ENCODE data around the gene GPR162. TPM values are rescaled to one million over a fixed set of nuclear protein-coding genes. Genes with fewer than 3 reads are reported as not detected.
A peak's percentile ranks its signal among the peaks of the same experiment; 100 is the strongest.

Gene GPR162
- total RNA-seq, 4 donors from 2014 or later: 1.3 to 2.3 (median 1.5) TPM; not detected in 1

DNA sequence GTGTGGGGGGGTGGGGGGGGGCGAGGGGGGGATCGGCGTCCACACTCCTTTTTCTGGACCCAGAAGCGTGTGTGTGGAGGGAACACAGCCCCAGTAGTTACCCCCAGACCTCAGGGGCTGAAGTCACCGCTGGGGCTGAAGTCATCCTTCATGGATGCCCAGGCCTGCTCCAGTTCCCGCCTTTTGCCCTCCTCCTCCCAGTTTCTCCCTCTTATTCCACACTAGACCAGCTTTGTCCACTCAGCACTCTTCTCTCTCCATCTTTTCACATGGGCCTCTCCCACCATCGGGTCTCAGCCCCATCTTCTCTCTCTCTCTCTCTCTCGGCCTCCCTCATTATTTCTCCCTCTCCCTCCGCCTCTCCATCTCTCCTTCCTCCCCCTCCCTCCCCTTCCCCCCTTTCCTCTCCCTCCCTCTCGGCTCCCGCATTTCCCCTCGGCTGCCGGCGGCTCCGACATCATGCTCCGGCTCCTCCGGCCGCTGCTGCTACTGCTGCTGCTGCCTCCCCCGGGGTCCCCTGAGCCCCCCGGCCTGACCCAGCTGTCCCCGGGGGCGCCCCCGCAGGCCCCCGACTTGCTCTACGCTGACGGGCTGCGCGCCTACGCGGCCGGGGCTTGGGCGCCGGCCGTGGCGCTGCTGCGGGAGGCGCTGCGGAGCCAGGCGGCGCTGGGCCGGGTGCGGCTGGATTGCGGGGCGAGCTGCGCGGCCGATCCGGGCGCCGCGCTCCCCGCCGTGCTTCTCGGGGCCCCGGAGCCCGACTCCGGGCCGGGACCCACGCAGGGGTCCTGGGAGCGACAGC is 6.6 kb downstream of the GPR162 start, which contains the start of gene P3H3:
P3H3 (plus strand) TSS at position 426 of the 799 bp plus-strand sequence; CDS start at position 460, 34 bp downstream.
- no peaks in the 10 kb centered on the region for H3K9me3 ChIP-seq
- DNase-seq: no peak
- peaks cover 2 to 48% (median 11%) of the 10 kb centered on the region in 3 donors for H3K4me1 ChIP-seq
- peak within 1 kb of the TSS; percentile 54 to 95 (median 62) for H3K4me3 ChIP-seq
- peak within 1 kb of the TSS; percentile 60 to 88 (median 74) for H3K27ac ChIP-seq
- TF ChIP-seq, protein P1, sequence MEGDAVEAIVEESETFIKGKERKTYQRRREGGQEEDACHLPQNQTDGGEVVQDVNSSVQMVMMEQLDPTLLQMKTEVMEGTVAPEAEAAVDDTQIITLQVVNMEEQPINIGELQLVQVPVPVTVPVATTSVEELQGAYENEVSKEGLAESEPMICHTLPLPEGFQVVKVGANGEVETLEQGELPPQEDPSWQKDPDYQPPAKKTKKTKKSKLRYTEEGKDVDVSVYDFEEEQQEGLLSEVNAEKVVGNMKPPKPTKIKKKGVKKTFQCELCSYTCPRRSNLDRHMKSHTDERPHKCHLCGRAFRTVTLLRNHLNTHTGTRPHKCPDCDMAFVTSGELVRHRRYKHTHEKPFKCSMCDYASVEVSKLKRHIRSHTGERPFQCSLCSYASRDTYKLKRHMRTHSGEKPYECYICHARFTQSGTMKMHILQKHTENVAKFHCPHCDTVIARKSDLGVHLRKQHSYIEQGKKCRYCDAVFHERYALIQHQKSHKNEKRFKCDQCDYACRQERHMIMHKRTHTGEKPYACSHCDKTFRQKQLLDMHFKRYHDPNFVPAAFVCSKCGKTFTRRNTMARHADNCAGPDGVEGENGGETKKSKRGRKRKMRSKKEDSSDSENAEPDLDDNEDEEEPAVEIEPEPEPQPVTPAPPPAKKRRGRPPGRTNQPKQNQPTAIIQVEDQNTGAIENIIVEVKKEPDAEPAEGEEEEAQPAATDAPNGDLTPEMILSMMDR (IDR thresholded peaks at IDR 0.05): peak in 2 of 6 experiments; percentile 5 to 14
- no peak for TF ChIP-seq POLR2A (IDR thresholded peaks at IDR 0.05)
- intact Hi-C loops (cut with DNase I): loop anchor here (5.0 kb wide), 1 partner anchor 91 kb away; no protein-coding TSS in a partner anchor
- H3K27me3 ChIP-seq: peaks cover 0 to 72% (median 5%) of the 10 kb centered on the region in 4 donors
- 2 to 5% methylated on average over 12 to 15 of the region's 60 CpGs for WGBS, 2 donors
- peaks cover 0 to 23% (median 0%) of the 10 kb centered on the region in 3 donors for H3K36me3 ChIP-seq

GRCh38 chr12:6828781-6829535 is 7.3 kb downstream of the GPR162 start:
- DNase-seq: no peak
- TF ChIP-seq POLR2A (IDR thresholded peaks at IDR 0.05): peak in 1 of 4 donors; percentile 49
- TF ChIP-seq, protein P1 (IDR thresholded peaks at IDR 0.05): no peak
- Histone ChIP-seq H3K27me3 (peaks cover 0 to 64% (median under 1%) of the 10 kb centered on the region in 4 donors), H3K9me3 (no peaks in the 10 kb centered on the region), H3K27ac (peak overlapping the region; percentile 60 to 88 (median 74)), H3K36me3 (peaks cover 0 to 31% (median 0%) of the 10 kb centered on the region in 3 donors), H3K4me3 (peak overlapping the region; percentile 54 to 95 (median 62)), H3K4me1 (peaks cover 2 to 48% (median 11%) of the 10 kb centered on the region in 3 donors)
- WGBS, 2 donors: 0% methylated on average over 24 to 26 of the region's 71 CpGs
- intact Hi-C loops (cut with DNase I): loop anchor here (5.0 kb wide), 1 partner anchor 92 kb away; no protein-coding TSS in a partner anchor

- DNase-seq: no peak
- intact Hi-C loops (cut with DNase I): loop anchor here (5.0 kb wide), 1 partner anchor 92 kb away; no protein-coding TSS in a partner anchor
- 72 to 96% methylated on average over 3 to 6 of the region's 19 CpGs for WGBS, 2 donors
- peaks cover 0 to 57% (median 0%) of the 10 kb centered on the region in 4 donors for H3K27me3 ChIP-seq
- peaks cover 2 to 48% (median 11%) of the 10 kb centered on the region in 3 donors for H3K4me1 ChIP-seq
- H3K4me3 ChIP-seq: peak overlapping the region; percentile 54 to 95 (median 62)
- TF ChIP-seq, protein P1 (IDR thresholded peaks at IDR 0.05): no peak
- TF ChIP-seq POLR2A (IDR thresholded peaks at IDR 0.05): no peak
- H3K9me3 ChIP-seq: no peaks in the 10 kb centered on the region
- peaks cover 0 to 37% (median 0%) of the 10 kb centered on the region in 3 donors for H3K36me3 ChIP-seq
- H3K27ac ChIP-seq: peak overlapping the region; percentile 60 to 88 (median 74)
These were observed 8.1 kb downstream of the GPR162 start for GRCh38 chr12:6829536-6830220.

DNA sequence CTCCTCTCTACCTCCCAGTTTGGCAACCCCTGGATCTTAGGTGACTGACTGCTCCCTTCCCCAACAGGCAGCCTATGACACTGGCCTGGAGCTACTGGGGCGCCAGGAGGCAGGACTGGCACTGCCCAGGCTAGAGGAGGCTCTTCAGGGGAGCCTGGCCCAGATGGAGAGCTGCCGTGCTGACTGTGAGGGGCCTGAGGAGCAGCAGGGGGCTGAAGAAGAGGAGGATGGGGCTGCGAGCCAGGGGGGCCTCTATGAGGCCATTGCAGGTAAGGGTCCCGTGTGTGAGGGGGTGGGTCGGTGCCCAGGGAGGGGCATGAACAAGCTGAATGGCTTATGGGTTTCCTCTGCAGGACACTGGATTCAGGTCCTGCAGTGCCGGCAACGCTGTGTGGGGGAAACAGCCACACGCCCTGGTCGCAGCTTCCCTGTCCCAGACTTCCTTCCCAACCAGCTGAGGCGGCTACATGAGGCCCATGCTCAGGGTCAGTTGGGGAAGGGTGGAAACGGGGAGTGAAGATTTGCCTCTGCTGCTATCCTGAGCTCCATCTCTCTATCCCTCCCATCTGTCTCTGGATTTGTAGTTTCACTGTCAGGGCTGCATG is 8.8 kb downstream of the GPR162 start:
- Histone ChIP-seq H3K27me3 (peaks cover 0 to 50% (median 0%) of the 10 kb centered on the region in 4 donors), H3K4me1 (peaks cover 2 to 43% (median 8%) of the 10 kb centered on the region in 3 donors), H3K36me3 (peaks cover 0 to 37% (median 0%) of the 10 kb centered on the region in 3 donors), H3K4me3 (no peak overlapping the region), H3K9me3 (no peaks in the 10 kb centered on the region), H3K27ac (no peak overlapping the region)
- no peak for DNase-seq
- TF ChIP-seq, protein P1 (IDR thresholded peaks at IDR 0.05): no peak
- TF ChIP-seq POLR2A (IDR thresholded peaks at IDR 0.05): no peak
- intact Hi-C loops (cut with DNase I): no loop called here
- 73 to 84% methylated on average over 2 to 9 of the region's 11 CpGs for WGBS, 2 donors

All from esophagus squamous epithelium (tissue), 5 donors.